Ramos (cell line): ENCODE measurements around the gene MAD1L1.

Source experiments
- in situ Hi-C: fragments of 300-500 bp; cut with MboI; formaldehyde crosslinking; loops from one replicate; pipeline ENCODE4 v1.14.3; 2022; ENCODE audit warnings: low sequenced_read_pairs; ENCODE audit not compliant: unreplicated experiment

MAD1L1 gene

GRCh38 chr7:2013381-2014311 is 219.1 kb downstream of the MAD1L1 start:
- in situ Hi-C loops: no loop called here

- in situ Hi-C loops: no loop called here
These were observed 219.8 kb downstream of the MAD1L1 start for GRCh38 chr7:2012981-2013380.

- in situ Hi-C loops: no loop called here
These were observed 220.5 kb downstream of the MAD1L1 start for GRCh38 chr7:2012044-2012900.

- in situ Hi-C loops: no loop called here
These were observed 221.3 kb downstream of the MAD1L1 start for GRCh38 chr7:2011266-2012043.

GRCh38 chr7:2010551-2011265 is 222.0 kb downstream of the MAD1L1 start:
- in situ Hi-C loops: no loop called here

- in situ Hi-C loops: no loop called here
These were observed 222.6 kb downstream of the MAD1L1 start for GRCh38 chr7:2010101-2010500.

- in situ Hi-C loops: no loop called here
These were observed 223.2 kb downstream of the MAD1L1 start for GRCh38 chr7:2009541-2010001.

GRCh38 chr7:2008936-2009540 is 223.7 kb downstream of the MAD1L1 start:
- in situ Hi-C loops: no loop called here

GRCh38 chr7:2008101-2008935 is 224.4 kb downstream of the MAD1L1 start:
- in situ Hi-C loops: no loop called here

GRCh38 chr7:2007551-2007950 is 225.2 kb downstream of the MAD1L1 start:
- in situ Hi-C loops: no loop called here

- in situ Hi-C loops: no loop called here
These were observed 225.8 kb downstream of the MAD1L1 start for GRCh38 chr7:2006921-2007381.

- in situ Hi-C loops: no loop called here
These were observed 226.4 kb downstream of the MAD1L1 start for GRCh38 chr7:2006231-2006771.

GRCh38 chr7:2005786-2006185 is 227.0 kb downstream of the MAD1L1 start:
- in situ Hi-C loops: no loop called here

- in situ Hi-C loops: no loop called here
These were observed 227.7 kb downstream of the MAD1L1 start for GRCh38 chr7:2004841-2005725.

GRCh38 chr7:2003931-2004812 is 228.6 kb downstream of the MAD1L1 start:
- in situ Hi-C loops: no loop called here

GRCh38 chr7:2003451-2003930 is 229.3 kb downstream of the MAD1L1 start:
- in situ Hi-C loops: no loop called here
